SK-N-MC (cell line): ENCODE data around the gene FGF1.

Experiments
- DNase-seq: peaks from one replicate; pipeline ENCODE4 v3.0.0-alpha.2; 2011; ENCODE audit warnings: low read depth, low spot score
- H3K27ac ChIP-seq: fragments of 200-600 bp; sonication (generic); 2 replicates; pipeline ENCODE4 v1.5.1; 2016; ENCODE audit warnings: mixed run types
- H3K36me3 ChIP-seq: fragments of 200-600 bp; sonication (generic); 2 replicates; pipeline ENCODE4 v1.6.1; 2017; ENCODE audit warnings: antibody characterized with exemption, low read length, mixed read lengths; ENCODE audit not compliant: insufficient read depth
- H3K4me3 ChIP-seq: fragments of 200-600 bp; sonication (generic); 2 replicates; pipeline ENCODE4 v1.5.1; 2016
- H3K9ac ChIP-seq: fragments of 200-600 bp; sonication (generic); 2 replicates; pipeline ENCODE4 v1.8.0; 2017; ENCODE audit warnings: mixed run types, mixed read lengths; ENCODE audit not compliant: insufficient read length
- H3K9me3 ChIP-seq: fragments of 200-600 bp; sonication (generic); 2 replicates; pipeline ENCODE4 v1.6.1; 2017; ENCODE audit warnings: low read depth, mild to moderate bottlenecking, antibody characterized with exemption, low read length, moderate library complexity, mixed read lengths
- EZH2 ChIP-seq: fragments of 200-600 bp; sonication (generic); IDR thresholded peaks from one replicate; pipeline ENCODE4 v1.6.1; 2017; ENCODE audit warnings: antibody characterized with exemption
- FOXP2 ChIP-seq: optimal IDR thresholded peaks from 2 replicates; pipeline ENCODE3; 2011; ENCODE audit warnings: mild to moderate bottlenecking, moderate library complexity; ENCODE audit not compliant: insufficient read depth; ENCODE audit errors: extremely low read length, control extremely low read depth
- POLR2AphosphoS5 ChIP-seq: IDR thresholded peaks from 2 replicates; pipeline ENCODE4 v1.6.1; 2012; ENCODE audit warnings: mild to moderate bottlenecking, low read depth, low read length, borderline replicate concordance

FGF1 gene

DNA sequence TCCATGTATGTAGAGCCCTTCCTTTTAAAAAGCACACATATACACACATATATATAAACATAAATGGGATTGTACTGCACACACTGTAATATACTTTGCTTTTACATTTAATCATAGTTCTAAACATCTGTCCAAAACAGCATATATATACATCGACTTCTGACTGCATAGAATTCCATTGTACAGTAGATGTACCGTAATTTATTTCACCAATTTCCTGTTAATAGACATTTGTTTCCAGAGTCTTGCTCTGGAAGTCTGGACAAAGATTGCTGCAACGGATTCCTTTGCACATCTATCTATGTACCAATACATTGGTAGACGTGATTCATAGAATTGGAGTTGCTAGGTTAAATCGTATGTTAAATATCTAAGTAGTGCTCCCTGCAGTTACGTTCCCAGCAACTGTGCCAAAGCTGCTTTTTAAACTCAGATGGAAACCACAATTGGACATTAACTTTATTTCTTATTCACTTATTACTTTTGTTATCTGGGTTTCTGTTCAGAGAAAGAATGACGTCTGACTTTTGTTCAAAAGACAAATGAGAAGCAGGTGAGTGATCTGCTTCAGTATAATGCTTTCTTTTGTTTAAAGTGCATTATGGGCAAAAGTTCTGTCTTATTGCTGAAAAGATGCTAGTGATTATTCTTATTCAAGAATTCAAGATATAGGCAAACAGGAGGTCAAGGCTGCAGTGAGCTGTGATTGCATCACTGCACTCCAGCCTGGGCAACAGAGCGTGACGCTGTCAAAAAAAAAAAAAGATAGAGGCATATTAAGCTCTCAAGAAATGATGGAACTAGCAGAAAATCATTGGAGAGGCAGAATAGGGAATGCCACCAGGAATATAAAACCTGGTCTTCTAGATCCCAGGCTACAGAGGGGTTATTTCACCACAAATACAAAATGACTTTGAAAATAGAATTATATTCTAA lies 138.2 kb downstream of the FGF1 start:
- no peak for DNase-seq
- H3K9ac ChIP-seq, result no peak overlapping the region
- no peaks in the 10 kb centered on the region for H3K36me3 ChIP-seq
- no peak overlapping the region for H3K27ac ChIP-seq
- TF ChIP-seq FOXP2 (no peak), EZH2 (no peak), POLR2AphosphoS5 (no peak)
- no peaks in the 10 kb centered on the region for H3K9me3 ChIP-seq
- H3K4me3 ChIP-seq, result no peak overlapping the region

- no peak for TF ChIP-seq EZH2
- no peak for TF ChIP-seq FOXP2
- no peak for TF ChIP-seq POLR2AphosphoS5
- no peaks in the 10 kb centered on the region for H3K36me3 ChIP-seq
- no peak for DNase-seq
Observed at GRCh38 chr5:142545650-142546322, 140.1 kb downstream of the FGF1 start.

DNA sequence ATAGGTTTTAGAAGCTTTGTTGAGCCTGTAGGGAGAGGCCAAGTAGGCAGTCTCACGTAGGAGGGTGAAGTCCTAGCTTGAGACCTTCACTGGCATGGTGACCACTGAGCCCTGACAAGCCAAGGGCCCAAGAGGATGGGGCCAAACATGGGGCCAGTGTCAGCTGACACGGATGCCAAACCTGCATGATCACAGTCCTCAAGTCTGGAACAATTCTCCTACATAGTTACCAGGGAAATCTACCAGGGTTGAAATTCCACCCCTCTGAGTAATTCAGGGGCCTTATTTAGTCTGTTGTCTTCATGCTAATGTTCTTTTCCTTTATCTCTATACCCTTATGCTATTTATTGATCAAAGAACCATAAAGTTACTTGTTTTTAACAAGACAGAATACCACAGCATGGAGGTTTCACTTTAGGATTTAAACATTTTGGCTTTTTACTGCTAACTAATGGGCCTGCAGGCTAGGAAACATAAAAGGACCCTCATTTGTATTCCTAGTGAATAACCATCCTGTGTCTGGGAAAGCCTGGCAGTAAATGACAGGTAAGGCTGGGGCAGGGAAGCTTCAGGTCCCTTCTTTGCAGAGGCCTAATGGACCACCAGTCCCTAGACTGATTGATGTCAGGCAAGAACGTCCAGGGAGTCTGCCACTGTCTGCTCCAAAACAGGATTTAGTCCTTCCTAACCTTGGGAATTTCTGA lies 140.8 kb downstream of the FGF1 start:
- Histone ChIP-seq H3K4me3 (no peak overlapping the region), H3K27ac (no peak overlapping the region), H3K9ac (no peak overlapping the region), H3K9me3 (no peaks in the 10 kb centered on the region), H3K36me3 (no peaks in the 10 kb centered on the region)
- DNase-seq, result no peak
- no peak for TF ChIP-seq FOXP2
- TF ChIP-seq EZH2, result no peak
- no peak for TF ChIP-seq POLR2AphosphoS5

More at GRCh38 chr5:142545650-142546322, 140.1 kb downstream of the FGF1 start:
- Histone ChIP-seq H3K27ac (no peak overlapping the region), H3K4me3 (no peak overlapping the region), H3K9ac (no peak overlapping the region), H3K9me3 (no peaks in the 10 kb centered on the region)

DNA sequence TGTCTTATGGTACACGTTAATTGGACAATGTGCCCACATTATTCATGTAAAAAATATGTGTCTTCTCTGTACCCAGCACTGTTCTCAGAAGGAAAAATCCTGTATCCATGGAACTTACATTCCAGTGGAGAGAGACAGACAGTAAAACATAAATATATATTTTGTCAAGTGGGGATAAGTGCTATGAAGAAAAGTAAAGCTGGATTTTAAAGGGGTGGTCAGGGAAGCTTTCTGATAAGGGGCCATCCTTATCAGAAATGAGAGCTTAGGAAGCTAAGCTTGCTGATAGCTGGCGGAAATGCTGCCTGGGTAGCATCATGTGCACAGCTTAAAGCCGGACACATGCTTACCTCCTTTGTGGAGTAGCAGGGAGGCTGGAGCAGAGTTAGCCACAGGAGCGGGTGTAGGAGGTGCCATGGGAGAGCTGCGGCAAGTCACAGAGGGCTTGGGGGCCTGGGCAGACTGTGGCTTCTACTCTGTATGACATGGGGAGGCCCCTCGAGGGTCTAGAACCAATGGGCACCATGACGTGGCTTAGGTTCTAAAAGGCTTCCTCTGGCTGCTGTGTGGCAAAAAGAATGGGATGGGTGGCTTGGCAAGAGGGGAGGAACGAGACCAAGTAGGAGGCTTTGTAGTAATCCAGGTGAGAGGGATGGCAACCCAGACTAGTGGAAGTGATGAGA lies 141.7 kb downstream of the FGF1 start:
- TF ChIP-seq EZH2 (no peak), FOXP2 (no peak), POLR2AphosphoS5 (no peak)
- Histone ChIP-seq H3K9me3 (no peaks in the 10 kb centered on the region), H3K36me3 (no peaks in the 10 kb centered on the region), H3K4me3 (no peak overlapping the region), H3K9ac (no peak overlapping the region), H3K27ac (no peak overlapping the region)
- no peak for DNase-seq

DNA sequence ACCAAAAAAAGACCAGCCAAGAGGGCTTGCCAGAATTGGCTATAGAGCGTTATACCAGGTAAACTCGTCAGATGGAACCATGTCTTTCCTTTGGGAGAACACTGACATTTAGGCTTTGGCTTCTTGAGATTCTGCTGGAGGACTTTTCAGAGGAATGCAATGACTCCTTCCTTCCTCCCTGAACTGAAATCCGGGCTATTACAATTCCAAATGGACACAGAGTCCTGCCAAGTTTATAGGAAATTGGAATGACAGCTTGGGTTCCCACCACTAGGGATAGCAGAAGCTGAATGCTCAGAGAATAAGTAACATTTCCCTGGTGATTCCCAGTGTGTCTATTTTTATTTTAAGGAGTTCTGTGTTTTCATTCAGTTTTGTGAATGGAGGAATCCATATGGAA lies 143.0 kb downstream of the FGF1 start:
- Histone ChIP-seq H3K27ac (no peak overlapping the region), H3K4me3 (no peak overlapping the region), H3K9ac (no peak overlapping the region), H3K36me3 (no peaks in the 10 kb centered on the region), H3K9me3 (no peaks in the 10 kb centered on the region)
- DNase-seq, result no peak
- TF ChIP-seq FOXP2, result no peak
- TF ChIP-seq EZH2, result no peak
- TF ChIP-seq POLR2AphosphoS5, result no peak
